Right forelimb (tissue), 1 donor: Measurements from ENCODE around the gene CALML6.
A peak's percentile ranks its signal among the peaks of the same experiment; 100 is the strongest.

ENCODE experiments used
- DNase-seq: peaks from one replicate; pipeline ENCODE4 v3.0.0-alpha.2; 2018

Gene CALML6

DNA sequence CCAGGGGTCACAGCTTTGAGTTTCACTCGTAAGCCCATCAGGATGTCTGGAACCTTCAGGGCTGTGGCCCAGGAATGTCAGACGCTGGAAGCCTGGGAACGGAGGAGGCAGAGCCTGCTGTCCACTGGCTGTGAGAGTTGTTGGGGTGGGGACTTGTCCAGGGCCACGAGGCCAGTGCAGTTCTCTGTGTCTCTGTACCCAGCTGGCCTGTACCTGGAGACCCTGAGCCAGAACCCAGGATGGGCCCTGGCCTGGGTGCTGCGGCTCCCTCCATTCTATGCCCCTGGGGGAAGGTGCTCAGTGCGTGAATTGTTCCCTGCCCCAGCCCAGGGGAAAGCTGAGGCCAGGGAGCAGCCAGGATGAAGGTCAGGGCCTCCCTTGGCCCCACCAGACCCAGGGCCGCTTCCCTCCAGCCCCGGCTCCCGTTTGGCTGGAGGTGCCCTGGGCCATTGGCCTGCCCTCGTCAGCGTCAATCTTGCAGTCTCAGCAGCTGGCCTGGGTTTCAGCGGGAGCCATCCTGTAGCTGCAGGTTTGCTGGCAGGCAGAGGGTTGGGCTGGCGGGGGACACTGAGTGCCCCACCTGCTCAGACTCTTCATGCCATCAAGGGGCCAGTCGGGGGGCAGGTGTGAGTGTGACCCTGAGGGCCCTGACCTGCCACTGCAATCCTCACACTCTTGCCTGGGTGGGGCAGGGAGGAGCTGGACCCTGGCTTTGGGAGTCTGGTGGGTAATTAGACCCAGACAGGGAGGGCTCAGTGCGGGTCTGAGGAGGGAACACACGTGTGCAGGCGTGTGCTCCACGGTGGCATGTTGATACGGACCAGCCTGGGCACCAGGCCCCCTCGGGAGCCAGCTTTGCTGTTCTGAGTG, 724 bp upstream of the CALML6 start:
- DNase-seq: peak; percentile 9

DNA sequence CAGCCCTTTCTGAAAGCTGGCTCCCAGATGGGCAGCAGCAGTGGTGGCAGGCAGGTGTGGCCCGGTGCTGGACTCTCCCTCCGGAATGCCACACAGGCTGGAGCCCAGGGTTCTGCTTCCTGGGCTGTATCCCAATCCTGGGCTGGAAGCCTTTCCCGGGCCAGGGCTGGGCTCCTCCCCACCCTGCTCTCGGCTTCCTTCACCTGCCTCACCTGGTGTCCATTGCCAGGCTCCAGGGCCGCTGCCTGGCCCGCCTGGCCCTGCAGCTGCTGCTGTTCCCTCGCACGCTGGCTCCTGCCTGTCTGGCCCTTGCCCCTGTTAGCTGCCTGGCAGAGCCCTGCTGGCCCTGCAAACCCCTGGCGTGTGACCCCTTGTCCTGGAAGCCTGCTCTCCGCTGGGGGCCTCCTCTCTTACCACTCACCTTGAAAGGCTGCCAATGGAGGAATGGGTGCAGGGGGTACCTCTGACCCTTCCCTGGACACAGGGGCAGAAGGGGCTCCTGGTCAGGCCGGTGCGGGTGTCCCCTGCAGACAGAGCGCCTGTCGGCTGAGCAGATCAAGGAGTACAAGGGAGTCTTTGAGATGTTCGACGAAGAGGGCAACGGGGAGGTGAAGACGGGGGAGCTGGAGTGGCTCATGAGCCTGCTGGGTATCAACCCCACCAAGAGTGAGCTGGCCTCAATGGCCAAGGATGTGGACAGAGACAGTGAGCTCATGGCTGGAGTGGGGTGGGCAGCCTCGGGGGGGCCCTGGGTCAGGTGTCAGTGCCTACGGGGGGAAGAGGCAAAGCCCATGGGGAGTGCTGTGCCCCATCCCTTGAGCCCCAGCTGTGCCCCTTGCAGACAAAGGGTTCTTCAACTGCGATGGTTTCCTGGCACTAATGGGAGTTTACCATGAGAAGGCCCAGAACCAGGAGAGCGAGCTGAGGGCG, 1.1 kb downstream of the CALML6 start:
- DNase-seq: no peak

DNA sequence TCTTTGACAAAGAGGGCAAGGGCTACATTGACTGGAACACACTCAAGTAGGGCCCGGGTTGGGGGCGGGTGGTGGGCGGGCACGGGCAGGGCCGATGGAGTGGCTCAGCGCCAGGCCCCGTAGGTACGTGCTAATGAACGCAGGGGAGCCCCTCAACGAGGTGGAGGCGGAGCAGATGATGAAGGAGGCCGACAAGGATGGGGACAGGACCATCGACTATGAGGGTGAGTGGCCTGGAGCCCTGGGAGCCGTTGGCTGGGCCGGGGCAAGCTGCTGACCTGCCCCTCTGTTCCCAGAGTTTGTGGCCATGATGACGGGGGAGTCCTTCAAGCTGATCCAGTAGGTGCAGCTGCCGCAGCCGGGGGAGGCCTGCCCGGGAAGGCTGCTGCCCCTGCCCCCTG, 1.8 kb downstream of the CALML6 start:
- DNase-seq: peak; percentile 42

DNA sequence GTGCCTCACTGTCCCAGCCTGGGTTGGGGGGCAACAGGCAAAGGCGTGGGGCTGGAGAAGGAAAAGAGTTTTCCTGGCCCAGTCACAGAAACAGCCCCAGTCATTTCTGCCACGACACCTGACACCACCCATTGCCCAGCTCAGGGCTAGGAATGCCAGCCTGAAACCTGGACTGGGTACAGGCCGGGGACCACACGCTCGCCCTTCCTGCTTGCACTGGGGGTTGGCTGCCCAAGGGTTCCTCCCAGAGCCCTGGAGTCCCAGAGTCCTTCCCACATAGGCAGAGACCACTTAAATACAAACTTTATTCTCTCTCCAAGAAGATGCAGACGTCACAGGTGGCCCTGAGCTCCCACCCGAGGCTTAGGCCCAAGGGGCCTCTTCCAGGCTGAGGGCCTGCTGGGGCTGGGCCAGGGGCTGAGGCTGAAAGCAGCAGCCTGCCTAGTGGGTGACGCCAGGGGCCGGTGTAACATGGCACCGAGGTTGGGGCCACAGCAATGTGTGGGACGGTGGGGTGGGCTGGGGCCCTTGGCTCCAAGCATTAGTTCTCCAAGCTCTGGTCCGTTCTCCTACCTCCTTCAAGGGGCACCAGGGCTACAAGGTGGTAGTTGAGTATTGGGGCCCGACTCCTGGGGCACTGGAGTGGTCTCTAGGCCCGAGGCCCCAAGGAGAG, 2.4 kb downstream of the CALML6 start:
- no peak for DNase-seq

DNA sequence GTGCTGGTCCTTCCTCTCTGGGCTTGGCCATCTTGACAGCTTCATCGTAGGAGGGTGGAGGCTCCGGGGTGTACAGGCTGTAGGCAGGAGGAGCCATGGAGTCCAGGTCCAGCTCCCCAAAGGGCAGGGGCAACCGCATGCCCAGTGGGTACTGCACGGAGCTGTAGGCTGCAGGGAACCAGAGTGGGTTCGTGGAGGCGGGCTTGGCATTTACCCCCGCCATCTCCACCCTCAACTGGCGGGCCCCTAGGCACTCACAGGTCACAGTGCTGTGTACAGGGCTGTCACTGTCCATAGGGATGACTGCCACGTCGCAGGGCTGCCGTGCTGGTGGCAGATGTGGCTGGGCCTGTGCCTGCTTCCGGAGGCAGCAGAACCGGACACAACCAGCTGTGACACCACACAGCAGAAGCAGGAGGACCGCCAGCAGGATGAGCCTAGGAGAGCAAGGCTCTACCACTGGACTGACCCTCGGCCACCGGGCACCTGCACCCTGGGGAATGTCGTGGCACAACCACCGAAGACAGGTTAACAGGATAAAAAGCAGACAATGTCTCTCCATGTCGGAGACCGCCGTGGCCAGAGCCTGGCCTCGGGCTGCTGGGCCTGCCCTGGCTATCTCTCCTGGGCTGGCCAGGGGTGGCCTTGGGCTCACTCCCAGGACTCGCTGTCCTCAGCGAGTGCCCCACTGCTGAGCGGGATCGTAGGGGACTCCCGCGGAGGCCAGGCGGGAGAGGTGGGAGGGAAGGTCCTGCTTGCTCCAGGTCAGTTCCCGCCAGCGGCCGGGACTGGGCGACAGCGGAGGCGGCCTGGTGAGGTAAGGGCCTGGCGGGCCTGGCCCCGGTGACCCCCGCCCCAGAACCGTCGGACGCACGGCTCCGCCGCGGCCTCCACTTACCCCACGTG, 3.2 kb downstream of the CALML6 start:
- DNase-seq: peak; percentile 38

DNA sequence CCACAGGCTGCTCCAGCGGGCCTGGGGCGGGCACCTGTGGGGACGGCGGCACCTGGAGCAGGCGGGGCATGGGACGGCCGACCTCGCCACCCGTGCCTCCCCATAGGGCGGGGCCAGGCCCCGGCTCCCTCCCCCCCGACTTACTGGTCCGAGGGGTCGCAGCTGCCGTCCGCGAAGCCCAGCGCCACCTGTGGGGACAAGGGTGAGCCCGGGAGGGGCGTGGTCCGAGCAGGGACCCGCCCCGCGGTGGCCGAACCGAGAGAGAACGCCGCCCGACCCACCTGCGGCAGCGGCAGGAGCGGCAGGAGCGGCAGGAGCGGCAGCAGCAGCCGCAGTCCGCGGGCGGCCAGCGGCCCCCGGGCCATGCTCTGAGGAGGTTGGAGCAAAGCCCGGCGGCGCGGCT, 3.8 kb downstream of the CALML6 start, which contains the start of gene TMEM52:
TMEM52 (minus strand) TSS at position 379 of the 403 bp plus-strand sequence; CDS start at position 365, 14 bp downstream.
- no peak for DNase-seq

DNA sequence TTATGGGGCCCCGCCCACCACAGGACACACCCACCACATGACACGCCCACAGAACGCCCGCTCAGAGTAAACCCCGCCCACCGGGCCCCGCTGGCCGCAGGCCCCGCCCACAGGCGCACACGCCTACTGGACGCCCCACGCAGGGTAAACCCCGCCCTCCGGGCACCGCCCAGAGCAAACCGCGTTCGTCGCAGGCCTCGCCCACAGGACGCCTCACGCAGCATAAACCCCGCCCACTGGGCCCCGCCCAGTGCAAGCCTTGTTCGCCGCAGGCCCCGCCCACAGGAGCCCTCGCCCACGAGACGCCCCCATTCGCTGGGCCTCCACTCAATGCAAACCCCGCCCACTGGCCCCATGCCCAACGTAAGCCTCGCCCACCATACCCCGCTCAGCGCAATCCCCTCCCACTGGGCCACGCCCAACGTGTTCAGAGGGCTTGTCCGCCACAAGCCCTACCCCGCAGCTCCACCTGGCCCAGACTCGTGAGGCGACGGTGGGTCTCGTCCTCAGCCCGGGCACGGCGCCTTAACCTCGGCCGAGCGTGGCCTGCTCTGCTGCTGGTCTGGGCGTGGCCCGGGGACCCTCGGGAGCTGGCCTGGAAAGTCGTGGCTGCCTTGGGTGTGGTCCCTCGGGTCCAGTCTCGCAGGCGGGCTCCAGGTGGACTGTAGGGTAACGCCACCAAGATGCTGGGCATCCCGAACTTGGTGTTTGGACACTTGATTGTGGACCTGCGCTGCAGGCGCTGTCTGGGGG, 4.4 kb downstream of the CALML6 start:
- DNase-seq: peak; percentile 97

DNA sequence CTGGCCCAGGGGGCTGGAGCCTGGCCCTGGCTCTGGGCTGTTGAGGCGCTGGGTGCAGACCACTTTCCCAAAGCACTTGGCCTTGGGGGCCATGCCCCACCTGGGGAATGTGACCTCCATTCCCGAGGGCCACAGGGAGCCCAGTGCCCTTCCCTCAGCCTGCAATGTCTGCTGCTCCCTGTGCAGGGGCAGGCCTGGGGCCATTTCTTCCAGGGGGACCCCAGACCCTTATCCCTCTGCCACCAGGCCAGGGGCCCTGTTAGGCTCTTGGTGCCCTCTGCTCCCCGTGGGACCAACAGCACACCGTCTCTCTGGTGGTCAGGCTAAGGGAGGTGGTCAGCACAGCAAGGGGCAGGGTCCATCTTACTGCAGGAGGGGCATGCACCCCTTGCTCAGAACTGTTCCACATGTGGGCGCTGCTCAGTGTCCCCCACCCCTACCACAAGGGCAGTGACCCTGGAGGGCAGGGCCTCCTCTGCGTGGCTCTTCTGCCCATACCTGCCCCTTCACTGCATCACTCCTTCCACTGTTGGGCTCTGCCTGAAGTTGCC, 5.1 kb downstream of the CALML6 start:
- peak; percentile 38 for DNase-seq

DNA sequence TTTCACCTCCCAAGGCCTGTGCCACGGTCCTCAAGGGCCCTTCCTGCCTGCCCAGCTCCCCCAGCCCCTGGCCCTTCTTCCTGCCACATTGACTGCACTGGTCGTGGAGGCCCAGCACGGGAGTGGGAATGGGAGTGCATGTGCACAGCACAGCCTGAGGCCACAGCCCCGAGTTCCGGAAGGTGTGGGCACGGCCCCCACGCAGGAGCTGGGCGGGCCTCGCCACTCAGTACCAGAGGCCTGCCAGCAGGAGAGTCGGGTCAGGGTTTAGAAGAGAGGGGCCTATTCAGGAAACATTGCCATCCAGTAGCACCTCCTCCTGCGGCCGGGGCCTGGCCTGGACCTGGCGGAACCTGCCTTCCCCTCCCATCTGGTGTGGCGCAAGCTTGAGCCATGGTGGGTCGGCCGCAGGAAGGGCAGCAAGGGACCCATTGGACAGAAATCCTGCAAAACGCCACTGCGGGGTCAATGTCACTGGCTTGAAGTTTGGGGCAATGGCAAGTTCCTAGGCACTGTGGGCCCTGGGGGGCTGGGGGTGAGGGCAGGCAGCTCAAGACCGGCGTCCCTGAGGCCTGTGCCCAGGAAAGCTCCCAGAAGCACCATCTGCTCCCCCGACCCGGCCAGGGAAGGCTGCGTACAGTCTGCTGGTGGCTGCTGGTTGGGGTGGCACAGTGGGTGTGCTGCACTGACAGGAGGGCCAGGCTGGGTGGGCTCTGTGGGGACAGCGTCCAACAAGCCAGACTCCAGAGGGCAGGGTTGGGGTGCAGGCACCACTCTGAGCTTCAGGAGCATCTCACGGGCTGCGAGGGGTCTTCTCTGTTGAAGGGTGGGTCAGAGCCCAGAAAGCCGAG, 5.8 kb downstream of the CALML6 start:
- DNase-seq: peak; percentile 46

DNA sequence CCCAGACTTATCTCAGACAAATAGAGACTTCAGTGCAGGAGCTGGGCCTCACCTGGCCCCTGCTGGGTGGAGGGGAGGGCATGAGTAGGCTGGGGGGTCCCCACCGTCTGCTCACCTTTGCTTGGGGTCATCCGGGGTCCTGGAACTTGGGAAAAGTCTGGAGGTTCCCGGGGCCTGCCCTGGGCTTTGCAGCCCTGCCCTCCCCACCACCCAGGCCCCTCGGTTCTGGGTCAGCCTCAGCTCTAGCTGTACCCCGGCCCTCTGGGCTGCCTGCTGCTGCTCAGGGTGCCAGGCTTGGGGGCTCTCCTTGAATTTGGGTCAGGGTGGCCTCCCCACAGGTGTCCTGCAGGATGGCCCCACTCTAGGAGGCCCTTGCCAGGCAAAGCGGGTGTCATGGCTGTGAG, 6.4 kb downstream of the CALML6 start:
- peak; percentile 39 for DNase-seq

DNA sequence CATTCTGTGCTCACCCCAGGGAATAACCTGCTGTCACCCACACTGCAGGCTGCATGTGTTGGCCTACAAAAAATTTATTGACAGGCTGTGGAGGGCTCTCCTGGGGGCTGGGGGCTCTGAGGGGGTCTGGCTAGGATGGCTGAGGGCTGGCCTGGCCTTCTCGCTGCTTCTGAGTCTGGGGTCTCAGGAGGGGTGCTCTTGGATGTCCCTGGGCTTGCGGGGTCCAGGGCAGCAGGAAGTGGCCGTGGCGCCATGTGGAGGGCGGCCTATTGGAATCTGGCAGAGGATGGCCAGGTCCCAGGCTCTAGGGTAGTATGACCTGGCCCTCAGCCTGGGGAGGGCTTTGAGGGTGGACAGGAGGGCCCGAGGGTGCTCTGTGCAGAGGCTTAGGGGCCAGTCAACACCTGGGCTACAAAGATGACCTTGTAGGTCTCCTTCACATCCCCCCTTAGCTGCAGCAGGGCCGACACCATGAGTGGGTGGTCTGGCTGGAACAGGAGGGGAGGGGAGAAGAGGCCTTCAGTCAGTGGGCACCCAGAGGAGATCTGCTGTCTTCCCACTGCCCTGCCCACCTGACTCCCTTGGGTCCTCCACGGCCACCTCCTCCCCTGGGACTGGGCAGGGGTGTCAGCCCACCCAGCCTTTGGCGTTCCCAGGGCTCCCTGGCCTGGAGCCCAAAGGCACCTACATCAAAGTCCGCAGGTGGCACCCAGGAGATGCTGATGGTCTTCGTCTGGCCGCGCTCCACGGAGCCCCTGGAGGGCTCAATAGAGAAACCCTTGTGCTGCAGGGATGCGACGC, 7.0 kb downstream of the CALML6 start:
- DNase-seq: peak; percentile 42

DNA sequence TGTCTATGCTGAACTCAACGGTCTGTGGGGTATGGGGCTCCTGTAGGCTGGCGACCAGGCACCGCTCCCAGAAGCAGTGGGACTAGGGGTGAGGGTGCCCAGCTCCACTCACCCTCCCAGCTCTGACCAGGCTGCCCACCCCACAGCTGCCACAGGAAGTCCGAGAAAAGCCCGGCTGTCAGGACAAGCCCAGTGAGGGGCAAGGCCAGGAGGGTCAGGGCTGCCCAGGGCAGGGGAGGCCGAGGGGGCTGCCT, 7.6 kb downstream of the CALML6 start:
- peak; percentile 42 for DNase-seq

DNA sequence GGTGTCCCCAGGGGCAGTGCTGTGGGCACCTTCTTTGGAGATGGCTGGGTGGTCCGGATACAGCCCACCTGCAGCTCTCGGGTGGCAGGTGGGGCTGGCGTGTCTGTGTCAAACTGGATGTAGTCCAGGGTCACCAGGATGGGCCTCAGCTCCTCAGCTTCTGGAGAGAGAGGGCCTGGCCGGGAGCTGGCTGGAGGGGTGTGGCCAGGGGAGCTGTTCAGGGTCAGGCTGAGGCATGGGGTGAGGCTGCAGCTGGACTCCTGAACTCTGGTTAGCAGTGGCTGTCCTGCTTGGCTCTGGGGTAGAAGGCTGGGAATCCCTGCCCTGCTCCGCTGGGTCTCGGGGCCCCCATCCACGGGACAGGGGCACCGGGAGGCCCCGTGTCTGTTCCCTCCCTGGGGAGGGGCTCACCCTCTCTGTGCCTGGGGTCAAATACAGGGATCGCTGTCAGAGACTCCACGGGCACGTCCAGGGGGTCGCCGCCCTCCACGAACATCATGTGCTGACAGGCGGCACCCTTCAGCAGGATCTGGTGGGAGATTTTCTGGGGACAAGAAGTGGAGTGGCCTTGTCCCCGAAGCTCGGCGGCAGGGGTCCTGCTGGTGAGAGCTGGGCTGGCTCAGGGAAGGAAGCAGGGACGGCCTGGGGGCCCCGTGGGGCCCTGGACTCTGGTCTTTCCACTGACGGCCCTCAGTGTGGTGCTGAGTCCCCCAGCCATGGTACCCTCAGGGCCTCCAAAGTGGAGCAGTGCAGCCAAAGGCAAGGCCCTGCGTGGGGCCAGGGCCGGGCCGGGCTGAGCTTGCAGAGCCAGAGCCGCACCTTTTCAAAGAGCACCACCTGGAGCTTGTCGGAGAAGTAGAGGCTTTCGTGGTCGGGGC, 8.1 kb downstream of the CALML6 start:
- DNase-seq: peak; percentile 40

DNA sequence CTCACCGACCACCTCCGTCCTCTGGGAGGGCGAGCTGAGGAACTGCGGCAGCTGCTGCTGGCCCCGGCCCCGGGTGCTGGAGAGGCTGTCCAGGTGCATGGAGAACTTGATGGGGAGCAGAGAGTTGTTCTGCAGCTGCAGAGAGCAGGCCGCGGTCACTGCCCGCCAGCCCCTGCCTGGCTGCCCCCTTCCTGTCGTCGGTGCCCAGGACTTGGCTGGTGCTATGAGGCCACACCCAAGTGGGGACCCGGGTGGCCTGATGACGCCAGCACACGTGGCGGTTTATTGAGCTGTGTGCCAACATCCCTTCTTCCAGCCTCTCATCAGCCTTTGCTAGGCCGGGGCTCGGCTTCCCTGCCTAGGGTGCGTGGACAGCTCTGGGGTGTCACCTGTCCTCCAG, 9.3 kb downstream of the CALML6 start:
- peak; percentile 61 for DNase-seq

DNA sequence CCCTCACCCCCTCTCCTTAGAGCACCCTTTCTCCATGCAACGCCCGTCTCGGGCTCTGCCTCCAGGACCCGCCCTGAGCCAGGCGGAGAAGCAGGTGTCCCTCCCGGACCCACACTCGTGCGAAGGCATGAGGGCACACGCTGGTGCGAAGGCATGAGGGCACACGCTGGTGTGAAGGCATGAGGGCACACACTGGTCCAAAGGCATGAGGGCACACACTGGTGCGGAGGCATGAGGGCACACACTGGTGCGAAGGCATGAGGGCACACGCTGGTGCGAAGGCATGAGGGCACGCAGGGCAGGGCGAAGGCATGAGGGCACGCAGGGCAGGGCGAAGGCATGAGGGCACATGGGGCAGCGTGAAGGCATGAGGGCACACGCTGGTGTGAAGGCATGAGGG, 9.8 kb downstream of the CALML6 start:
- DNase-seq: no peak

DNA sequence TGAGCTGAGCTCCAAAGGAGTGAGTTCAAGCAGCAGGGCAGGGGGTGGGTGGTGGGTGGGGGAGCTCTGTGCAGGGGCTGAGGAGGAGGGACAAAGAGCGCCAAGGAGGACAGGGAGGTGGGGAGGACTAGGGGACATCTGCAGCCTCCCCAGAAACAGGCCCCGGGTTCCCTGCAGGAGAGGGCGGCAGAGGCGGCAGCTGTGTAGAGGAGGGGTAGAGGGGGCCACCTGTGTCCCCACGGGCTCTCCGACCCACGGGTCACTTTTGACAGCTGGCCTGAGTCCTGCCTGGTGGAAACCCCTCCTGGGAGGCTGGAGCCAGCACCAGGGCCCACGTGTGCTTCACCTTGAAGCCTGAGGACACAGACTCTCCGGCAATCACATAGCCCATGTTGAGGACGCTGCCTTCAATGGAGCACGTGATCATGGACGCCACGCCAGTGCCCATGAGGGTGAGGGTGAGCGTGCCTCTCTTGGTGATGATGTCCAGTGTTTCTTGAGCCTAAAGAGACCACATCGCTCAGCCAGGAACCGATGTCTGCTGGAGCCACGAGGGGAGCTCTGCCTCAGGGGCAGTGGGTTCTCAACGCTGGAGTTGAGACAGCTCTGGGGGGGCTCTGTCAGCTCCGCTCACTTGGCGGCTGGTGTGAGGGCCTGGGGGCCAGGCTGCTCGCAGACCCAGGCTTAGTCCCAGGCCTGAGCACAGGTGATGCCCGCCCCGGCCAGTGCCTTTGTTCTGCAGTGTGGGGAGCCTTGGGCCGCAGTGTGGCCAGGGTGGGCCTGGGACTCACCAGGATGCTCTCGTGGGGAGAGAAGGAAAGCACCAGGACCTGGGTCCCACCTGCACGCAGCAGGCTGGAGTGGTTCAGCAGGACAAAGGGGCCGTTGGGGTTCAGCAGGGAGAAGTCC, 10.6 kb downstream of the CALML6 start:
- no peak for DNase-seq

DNA sequence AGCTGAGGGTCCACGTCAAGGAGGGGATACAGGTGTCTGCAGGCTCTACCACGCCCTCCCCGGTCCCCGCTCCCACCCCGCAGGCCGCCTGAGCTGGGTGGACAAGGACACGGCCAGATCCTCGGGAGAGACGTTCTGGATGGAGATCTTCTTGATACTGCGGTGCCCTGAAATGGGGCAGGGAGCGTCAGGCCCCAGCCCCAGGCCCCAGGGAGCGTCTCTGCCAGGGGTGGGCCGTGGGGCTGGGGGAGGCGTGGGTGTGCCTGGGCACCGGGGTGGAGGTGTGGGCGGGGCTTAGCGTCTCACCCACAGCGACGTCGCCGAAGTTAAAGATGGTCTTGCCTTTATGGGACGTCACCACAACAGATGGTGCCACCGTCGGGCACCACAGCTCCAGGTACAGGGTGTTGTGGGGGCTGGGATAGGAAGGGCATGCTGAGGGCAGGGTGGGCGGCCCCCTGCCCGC, 11.3 kb downstream of the CALML6 start:
- no peak for DNase-seq
